GM23338 (cell line): ENCODE results near the gene ABHD5.

Experiments
- CTCF ChIP-seq, 2 experiments: fragments of 200-600 bp in 1 of 2; sonication (generic) in 1 of 2; conservative IDR thresholded peaks; 2 replicates each; pipeline versions ENCODE4 v1.5.1 to v1.6.1; 2016 to 2017; ENCODE audit warnings: antibody characterized with exemption in 2 of 2, low read depth in 2 of 2, mild to moderate bottlenecking in 2 of 2, moderate library complexity in 1 of 2
- EZH2 ChIP-seq: fragments of 200-600 bp; sonication (generic); IDR thresholded peaks from one replicate; pipeline ENCODE4 v1.8.0; 2017; ENCODE audit warnings: antibody characterized with exemption, mild to moderate bottlenecking, low read depth; ENCODE audit not compliant: unreplicated experiment
- POLR2AphosphoS5 ChIP-seq: IDR thresholded peaks from 2 replicates; pipeline ENCODE4 v1.6.1; 2016; ENCODE audit warnings: antibody characterized with exemption, low read depth
- REST ChIP-seq: IDR thresholded peaks from one replicate; pipeline ENCODE4 v1.6.1; 2018; ENCODE audit warnings: antibody characterized with exemption; ENCODE audit not compliant: unreplicated experiment
- ZNF462 ChIP-seq: fragments of 250-450 bp; sonication (Bioruptor Pico); IDR thresholded peaks from 2 replicates; pipeline ENCODE4 v1.5.0; 2020; ENCODE audit warnings: mild to moderate bottlenecking, moderate library complexity

GRCh38 chr3:43689766-43690399 lies 855 bp upstream of the ABHD5 start:
- TF ChIP-seq CTCF (conservative IDR thresholded peaks at IDR 0.05; ENCODE audit: low read depth in 2 of 2) (no peak), ZNF462 (CRISPR knock-in tag) (no peak), EZH2 (no peak), REST (no peak), POLR2AphosphoS5 (no peak)
